ENCODE results near the gene EYA4. TPM values are rescaled to one million over a fixed set of nuclear protein-coding genes. Genes with fewer than 3 reads are reported as not detected.

The EYA4 gene
- total and polyA plus RNA-seq, 8 donors = 0.03 to 16.3 (median 0.87) TPM; not detected in 1

- H3K9me3 ChIP-seq = no peaks in the 10 kb centered on the region
- intact Hi-C loops (cut with DNase I; ENCODE audit: low total_unique reads) = no loop called here
- H3K27me3 ChIP-seq = peaks cover 0 to 11% (median 0%) of the 10 kb centered on the region in 3 donors
- no peak for DNase-seq
- TF ChIP-seq POLR2A (IDR thresholded peaks at IDR 0.05) (no peak), EP300 (IDR thresholded peaks at IDR 0.05) (no peak), POLR2AphosphoS5 (IDR thresholded peaks at IDR 0.05) (no peak), CTCF (IDR thresholded peaks at IDR 0.05) (no peak)
- peaks cover 0 to under 1% (median 0%) of the 10 kb centered on the region in 4 donors for H3K4me1 ChIP-seq
- no peak overlapping the region for H3K27ac ChIP-seq
- H3K4me3 ChIP-seq = no peak overlapping the region
- no peaks in the 10 kb centered on the region for H3K36me3 ChIP-seq
- 66 to 88% (median 78%) methylated on average over 1 of the region's 1 CpG for WGBS, 5 donors
These were observed 5.9 kb upstream of the EYA4 start for GRCh38 chr6:133235221-133235620.

GRCh38 chr6:133236932-133237331 is 4.2 kb upstream of the EYA4 start:
- 25 to 58% (median 44%) methylated on average over 1 of the region's 1 CpG for WGBS, 5 donors
- Histone ChIP-seq H3K36me3 (no peaks in the 10 kb centered on the region), H3K4me1 (peaks cover 15 to 18% (median 16%) of the 10 kb centered on the region in 4 donors), H3K9me3 (no peaks in the 10 kb centered on the region), H3K4me3 (no peak overlapping the region), H3K27ac (no peak overlapping the region), H3K27me3 (peaks cover 4 to 28% (median 16%) of the 10 kb centered on the region in 3 donors)
- peak in 1 of 2 donors; percentile 2 for DNase-seq
- TF ChIP-seq EP300 (IDR thresholded peaks at IDR 0.05) = no peak
- TF ChIP-seq CTCF (IDR thresholded peaks at IDR 0.05) = no peak
- TF ChIP-seq POLR2AphosphoS5 (IDR thresholded peaks at IDR 0.05) = no peak
- TF ChIP-seq POLR2A (IDR thresholded peaks at IDR 0.05) = no peak
- intact Hi-C loops (cut with DNase I; ENCODE audit: low total_unique reads) = no loop called here

- peaks cover 22 to 33% (median 28%) of the 10 kb centered on the region in 4 donors for H3K4me1 ChIP-seq
- no peaks in the 10 kb centered on the region for H3K36me3 ChIP-seq
- H3K4me3 ChIP-seq = peak overlapping the region; percentile 42 to 58 (median 54)
- peak overlapping the region in 3 of 5 donors; percentile 47 to 61 (median 58) for H3K27ac ChIP-seq
- no peaks in the 10 kb centered on the region for H3K9me3 ChIP-seq
- intact Hi-C loops (cut with DNase I; ENCODE audit: low total_unique reads) = no loop called here
- H3K27me3 ChIP-seq = peaks cover 4 to 65% (median 46%) of the 10 kb centered on the region in 3 donors
- TF ChIP-seq POLR2A (IDR thresholded peaks at IDR 0.05) (no peak), CTCF (IDR thresholded peaks at IDR 0.05) (no peak), EP300 (IDR thresholded peaks at IDR 0.05) (no peak), POLR2AphosphoS5 (IDR thresholded peaks at IDR 0.05) (no peak)
- DNase-seq = peak in 1 of 2 donors; percentile 34
- 6 to 31% (median 10%) methylated on average over 13 to 37 of the region's 37 CpGs for WGBS, 5 donors
These were observed 559 bp upstream of the EYA4 start for GRCh38 chr6:133240511-133241085.

- intact Hi-C loops (cut with DNase I; ENCODE audit: low total_unique reads) = no loop called here
- peaks cover 22 to 33% (median 28%) of the 10 kb centered on the region in 4 donors for H3K4me1 ChIP-seq
- no peaks in the 10 kb centered on the region for H3K9me3 ChIP-seq
- H3K36me3 ChIP-seq = no peaks in the 10 kb centered on the region
- H3K27me3 ChIP-seq = peaks cover 4 to 77% (median 47%) of the 10 kb centered on the region in 3 donors
- TF ChIP-seq CTCF (IDR thresholded peaks at IDR 0.05) (no peak), EP300 (IDR thresholded peaks at IDR 0.05) (no peak), POLR2A (IDR thresholded peaks at IDR 0.05) (no peak), POLR2AphosphoS5 (IDR thresholded peaks at IDR 0.05) (no peak)
- peak overlapping the region in 3 of 5 donors; percentile 47 to 61 (median 58) for H3K27ac ChIP-seq
- H3K4me3 ChIP-seq = peak overlapping the region; percentile 42 to 58 (median 54)
- WGBS, 5 donors = 2 to 7% (median 4%) methylated on average over 28 to 52 of the region's 52 CpGs
- peak in 1 of 2 donors; percentile 35 for DNase-seq
These were observed 912 bp downstream of the EYA4 start for GRCh38 chr6:133241901-133242636.
